AG04450 (cell line): Measurements from ENCODE around the gene KAT14. TPM values are rescaled to one million over a fixed set of nuclear protein-coding genes. Genes with fewer than 3 reads are reported as not detected.
"Not testable (repeated sequence)": the region's sequence is repeated elsewhere in the genome, so short reads cannot be mapped to it uniquely, and the experiment has no call there.

ENCODE experiments used
- CTCF ChIA-PET: fragments of 300-600, 350-600 bp; formaldehyde crosslinking; extraction: SDS; loops from one replicate; lab custom pipeline; 2022; ENCODE audit warnings: antibody characterized with exemption, inconsistent platforms; lab: Charles Lee
- POLR2A ChIA-PET: fragments of 350-600 bp; formaldehyde crosslinking; extraction: SDS; loops from one replicate; lab custom pipeline; 2021; ENCODE audit warnings: antibody characterized with exemption, inconsistent platforms; lab: Yijun Ruan, JAX
- DNase-seq: peaks from one replicate; pipeline ENCODE4 v3.0.0-alpha.2; 2011; ENCODE audit warnings: low read depth, low spot score
- H3K27ac ChIP-seq: one replicate; pipeline ENCODE4 v1.5.1; 2012; ENCODE audit warnings: low read depth, low read length, control low read depth
- H3K27me3 ChIP-seq: one replicate; pipeline ENCODE4 v1.6.0; 2012; ENCODE audit warnings: low read length; ENCODE audit not compliant: control insufficient read depth, insufficient read depth
- H3K4me3 ChIP-seq: 2 replicates; pipeline ENCODE4 v1.5.1; 2011; ENCODE audit warnings: mild to moderate bottlenecking, low read depth, low read length, control low read depth
- H3K9me3 ChIP-seq: 2 replicates; pipeline ENCODE4 v1.5.1; 2012; ENCODE audit warnings: low read length; ENCODE audit not compliant: control insufficient read depth, insufficient read depth
- polyA plus RNA-seq: library from polyadenylated mRNA; depleted of rRNA; stranded (reverse); fragments of >200 nt; gene quantifications from 2 replicates; pipeline ENCODE4 v1.2.3, GENCODE V29; 2011
- TF ChIP-seq, protein P1 (sequence below): IDR thresholded peaks from 2 replicates; pipeline ENCODE4 v1.5.1; 2011; ENCODE audit warnings: low read depth, low read length, control low read depth, inconsistent platforms

The KAT14 gene
- polyA plus RNA-seq, 1 experiment = 12.2 TPM

DNA sequence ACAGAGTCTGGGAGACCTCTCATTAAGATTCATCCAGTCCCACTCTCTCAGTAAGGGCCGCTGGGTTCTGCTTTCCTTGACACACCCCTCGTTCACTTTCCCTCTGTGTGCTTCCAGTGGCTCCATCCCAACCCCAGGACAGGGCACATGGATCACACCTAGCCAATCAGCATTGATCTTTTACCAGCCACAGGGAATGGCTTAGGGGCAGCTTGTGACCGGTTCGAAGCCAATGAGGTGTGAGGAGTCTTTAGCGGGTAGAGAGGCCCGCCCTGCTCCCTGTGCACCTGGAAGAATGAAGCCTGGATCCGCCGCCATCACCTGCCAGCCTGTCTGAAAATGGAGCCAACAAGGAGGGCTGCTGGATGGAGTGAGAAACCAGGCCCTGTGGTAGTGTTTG is 44.8 kb upstream of the KAT14 start:
- Histone ChIP-seq H3K27ac (no peak overlapping the region), H3K27me3 (no peaks in the 10 kb centered on the region), H3K9me3 (no peaks in the 10 kb centered on the region), H3K4me3 (no peak overlapping the region)
- DNase-seq = no peak
- CTCF ChIA-PET = no interaction called here
- POLR2A ChIA-PET = no interaction called here
- TF ChIP-seq, protein P1, sequence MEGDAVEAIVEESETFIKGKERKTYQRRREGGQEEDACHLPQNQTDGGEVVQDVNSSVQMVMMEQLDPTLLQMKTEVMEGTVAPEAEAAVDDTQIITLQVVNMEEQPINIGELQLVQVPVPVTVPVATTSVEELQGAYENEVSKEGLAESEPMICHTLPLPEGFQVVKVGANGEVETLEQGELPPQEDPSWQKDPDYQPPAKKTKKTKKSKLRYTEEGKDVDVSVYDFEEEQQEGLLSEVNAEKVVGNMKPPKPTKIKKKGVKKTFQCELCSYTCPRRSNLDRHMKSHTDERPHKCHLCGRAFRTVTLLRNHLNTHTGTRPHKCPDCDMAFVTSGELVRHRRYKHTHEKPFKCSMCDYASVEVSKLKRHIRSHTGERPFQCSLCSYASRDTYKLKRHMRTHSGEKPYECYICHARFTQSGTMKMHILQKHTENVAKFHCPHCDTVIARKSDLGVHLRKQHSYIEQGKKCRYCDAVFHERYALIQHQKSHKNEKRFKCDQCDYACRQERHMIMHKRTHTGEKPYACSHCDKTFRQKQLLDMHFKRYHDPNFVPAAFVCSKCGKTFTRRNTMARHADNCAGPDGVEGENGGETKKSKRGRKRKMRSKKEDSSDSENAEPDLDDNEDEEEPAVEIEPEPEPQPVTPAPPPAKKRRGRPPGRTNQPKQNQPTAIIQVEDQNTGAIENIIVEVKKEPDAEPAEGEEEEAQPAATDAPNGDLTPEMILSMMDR = no peak

DNA sequence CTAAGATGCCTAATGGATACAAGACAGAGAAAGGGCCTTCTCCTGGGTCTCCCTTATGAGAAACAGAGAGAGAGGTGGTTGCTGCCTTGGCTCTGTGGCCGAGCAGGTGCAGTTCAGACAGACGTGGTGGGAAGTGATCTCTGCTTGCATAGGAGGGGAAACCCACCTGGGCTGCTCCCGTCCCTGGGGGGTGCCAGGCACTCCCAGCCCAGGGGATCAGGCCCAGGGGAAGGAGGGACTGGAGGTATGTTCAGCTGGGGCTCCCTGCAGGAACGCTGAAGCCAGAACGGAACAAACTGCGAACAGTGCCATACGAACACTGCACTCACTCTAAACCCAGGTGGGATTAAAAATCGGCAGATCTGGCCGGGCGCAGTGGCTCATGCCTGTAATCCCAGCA is 44.3 kb upstream of the KAT14 start:
- TF ChIP-seq, protein P1 = no peak
- no peak for DNase-seq
- no peak overlapping the region for H3K27ac ChIP-seq
- no peak overlapping the region for H3K4me3 ChIP-seq
- CTCF ChIA-PET = no interaction called here
- no peaks in the 10 kb centered on the region for H3K9me3 ChIP-seq
- H3K27me3 ChIP-seq = no peaks in the 10 kb centered on the region
- POLR2A ChIA-PET = no interaction called here

DNA sequence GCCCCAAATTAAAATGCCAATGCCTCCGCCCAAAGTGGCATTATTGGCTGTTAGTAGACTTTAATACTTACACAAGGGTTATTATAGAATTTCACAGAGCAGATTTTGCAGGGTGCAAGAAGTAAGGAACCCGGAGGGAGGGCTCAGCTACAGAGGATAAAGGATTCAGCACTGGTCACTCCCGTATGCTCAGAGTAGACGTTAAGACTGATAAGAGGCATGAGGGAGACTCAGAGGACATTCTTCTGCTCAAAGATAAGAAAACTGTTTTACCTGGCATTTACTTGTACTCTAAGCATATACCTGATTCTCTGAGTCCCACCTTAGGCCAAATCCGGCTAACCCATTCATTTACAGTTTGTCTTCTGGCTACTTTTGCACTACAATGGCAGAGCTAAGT is 43.5 kb upstream of the KAT14 start:
- no peak for DNase-seq
- no peaks in the 10 kb centered on the region for H3K9me3 ChIP-seq
- H3K4me3 ChIP-seq = no peak overlapping the region
- TF ChIP-seq, protein P1 = no peak
- no peak overlapping the region for H3K27ac ChIP-seq
- H3K27me3 ChIP-seq = no peaks in the 10 kb centered on the region
- CTCF ChIA-PET = no interaction called here
- POLR2A ChIA-PET = no interaction called here

DNA sequence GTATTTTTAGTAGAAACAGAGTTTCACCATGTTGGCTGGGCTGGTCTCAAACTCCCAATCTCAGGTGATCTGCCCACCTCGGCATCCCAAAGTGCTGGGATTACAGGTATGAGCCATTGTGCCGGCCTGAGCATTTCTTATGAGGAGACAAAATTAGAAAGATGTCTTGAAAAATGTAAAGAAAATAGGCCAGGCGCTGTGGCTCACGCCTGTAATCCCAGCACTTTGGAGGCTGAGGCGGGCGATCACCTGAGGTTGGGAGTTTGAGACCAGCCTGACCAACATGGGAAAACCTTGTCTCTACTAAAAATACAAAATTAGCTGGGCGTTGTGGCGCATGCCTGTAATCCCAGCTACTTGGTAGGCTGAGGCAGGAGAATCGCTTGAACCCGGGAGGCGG is 37.1 kb upstream of the KAT14 start:
- DNase-seq, CTCF ChIA-PET, POLR2A ChIA-PET, H3K9me3 ChIP-seq, H3K27ac ChIP-seq, H3K4me3 ChIP-seq, H3K27me3 ChIP-seq: not testable (repeated sequence)

DNA sequence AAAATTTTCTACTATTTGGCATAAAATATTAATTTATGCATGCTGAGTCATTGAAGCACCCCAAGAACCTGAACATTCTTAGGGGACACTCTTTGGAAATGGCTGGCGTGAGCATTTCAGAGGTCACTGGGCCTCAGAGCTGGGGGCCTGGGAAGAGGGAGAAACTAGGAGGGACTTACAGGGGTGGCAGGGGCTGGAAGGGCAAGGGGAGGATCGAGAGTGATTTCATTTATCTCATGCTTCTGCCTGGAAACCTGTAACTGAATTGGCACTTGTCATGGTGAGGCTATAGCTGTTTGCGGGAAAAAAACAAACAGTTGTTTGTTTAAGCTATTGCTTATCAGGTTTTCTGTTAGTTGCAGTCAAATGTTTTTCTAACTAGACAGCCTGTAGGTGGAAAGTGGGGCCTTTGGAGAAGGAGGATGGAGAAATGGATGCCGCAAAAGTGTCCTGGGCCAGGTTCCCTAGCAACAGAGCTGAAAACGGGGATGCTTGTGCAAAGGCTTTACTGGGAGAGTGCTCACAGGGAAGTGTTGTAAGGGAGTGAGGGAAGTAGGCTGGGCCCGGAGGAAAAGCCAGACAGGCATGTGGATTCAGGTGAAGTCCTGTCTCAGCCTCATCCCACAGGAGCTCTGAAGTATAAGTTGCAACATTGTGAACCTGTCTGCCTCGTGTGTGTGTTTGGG is 36.4 kb upstream of the KAT14 start:
- CTCF ChIA-PET = interaction anchor here (0.6 kb wide), 1 partner anchor 1097 kb away, joined by 3 read pairs; no protein-coding TSS in a partner anchor
- no peaks in the 10 kb centered on the region for H3K9me3 ChIP-seq
- H3K4me3 ChIP-seq = no peak overlapping the region
- no peaks in the 10 kb centered on the region for H3K27me3 ChIP-seq
- DNase-seq = no peak
- POLR2A ChIA-PET = no interaction called here
- H3K27ac ChIP-seq = no peak overlapping the region
- TF ChIP-seq, protein P1 = no peak

DNA sequence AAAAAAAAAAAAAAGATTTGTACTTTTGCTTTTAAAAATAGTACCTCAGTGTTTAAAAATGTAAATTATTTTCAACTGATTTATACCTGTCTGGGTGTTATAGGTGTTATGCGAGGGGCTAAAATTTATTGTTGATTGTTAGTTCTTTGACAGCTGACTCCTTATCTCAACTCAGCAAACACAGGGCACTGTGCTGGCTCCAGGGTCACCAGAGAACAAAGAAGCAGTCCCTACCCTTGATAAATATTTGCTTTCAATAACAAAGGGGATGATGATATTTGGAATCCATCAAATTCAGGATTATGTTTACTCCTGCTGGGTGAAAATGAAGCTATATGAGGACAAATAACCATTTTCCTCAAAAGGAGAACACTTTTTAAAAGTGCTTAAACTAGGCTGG is 34.2 kb upstream of the KAT14 start:
- no peak for DNase-seq
- TF ChIP-seq, protein P1 = no peak
- H3K27ac ChIP-seq = no peak overlapping the region
- POLR2A ChIA-PET = no interaction called here
- H3K9me3 ChIP-seq = no peaks in the 10 kb centered on the region
- no peak overlapping the region for H3K4me3 ChIP-seq
- CTCF ChIA-PET = no interaction called here
- H3K27me3 ChIP-seq = no peaks in the 10 kb centered on the region
